Measurements from ENCODE around the gene VPS35L.

Gene VPS35L, protein sequence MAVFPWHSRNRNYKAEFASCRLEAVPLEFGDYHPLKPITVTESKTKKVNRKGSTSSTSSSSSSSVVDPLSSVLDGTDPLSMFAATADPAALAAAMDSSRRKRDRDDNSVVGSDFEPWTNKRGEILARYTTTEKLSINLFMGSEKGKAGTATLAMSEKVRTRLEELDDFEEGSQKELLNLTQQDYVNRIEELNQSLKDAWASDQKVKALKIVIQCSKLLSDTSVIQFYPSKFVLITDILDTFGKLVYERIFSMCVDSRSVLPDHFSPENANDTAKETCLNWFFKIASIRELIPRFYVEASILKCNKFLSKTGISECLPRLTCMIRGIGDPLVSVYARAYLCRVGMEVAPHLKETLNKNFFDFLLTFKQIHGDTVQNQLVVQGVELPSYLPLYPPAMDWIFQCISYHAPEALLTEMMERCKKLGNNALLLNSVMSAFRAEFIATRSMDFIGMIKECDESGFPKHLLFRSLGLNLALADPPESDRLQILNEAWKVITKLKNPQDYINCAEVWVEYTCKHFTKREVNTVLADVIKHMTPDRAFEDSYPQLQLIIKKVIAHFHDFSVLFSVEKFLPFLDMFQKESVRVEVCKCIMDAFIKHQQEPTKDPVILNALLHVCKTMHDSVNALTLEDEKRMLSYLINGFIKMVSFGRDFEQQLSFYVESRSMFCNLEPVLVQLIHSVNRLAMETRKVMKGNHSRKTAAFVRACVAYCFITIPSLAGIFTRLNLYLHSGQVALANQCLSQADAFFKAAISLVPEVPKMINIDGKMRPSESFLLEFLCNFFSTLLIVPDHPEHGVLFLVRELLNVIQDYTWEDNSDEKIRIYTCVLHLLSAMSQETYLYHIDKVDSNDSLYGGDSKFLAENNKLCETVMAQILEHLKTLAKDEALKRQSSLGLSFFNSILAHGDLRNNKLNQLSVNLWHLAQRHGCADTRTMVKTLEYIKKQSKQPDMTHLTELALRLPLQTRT

GRCh38 chr16:19555186-19555937 lies at the start of gene VPS35L:
VPS35L (plus strand) TSS chr16:19555703; CDS start chr16:19555730, 27 bp downstream.
- DNase-seq (ENCODE audit: low read depth): peak; percentile 89

DNA sequence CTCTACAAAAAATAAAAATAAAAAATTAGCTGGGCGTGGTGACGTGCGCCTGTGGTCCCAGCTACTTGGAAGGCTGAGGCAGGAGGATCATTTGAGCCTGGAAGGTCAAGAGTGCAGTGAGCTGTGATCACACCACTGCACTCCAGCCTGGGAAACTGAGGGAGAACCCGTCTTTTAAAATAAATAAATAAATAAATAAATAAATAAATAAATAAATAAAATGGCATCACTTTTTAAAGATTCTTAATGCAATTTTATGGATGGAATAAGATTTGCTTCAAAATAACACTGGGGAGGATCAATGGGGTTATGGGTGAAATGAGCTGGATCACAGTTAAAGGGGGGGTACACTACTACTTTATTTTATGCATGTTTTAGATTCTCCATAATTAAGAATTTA lies 48.5 kb upstream of the VPS35L start:
- DNase-seq (ENCODE audit: low read depth): no peak

GRCh38 chr16:19507867-19508266 lies 47.6 kb upstream of the VPS35L start:
- no peak for DNase-seq (ENCODE audit: low read depth)

DNA sequence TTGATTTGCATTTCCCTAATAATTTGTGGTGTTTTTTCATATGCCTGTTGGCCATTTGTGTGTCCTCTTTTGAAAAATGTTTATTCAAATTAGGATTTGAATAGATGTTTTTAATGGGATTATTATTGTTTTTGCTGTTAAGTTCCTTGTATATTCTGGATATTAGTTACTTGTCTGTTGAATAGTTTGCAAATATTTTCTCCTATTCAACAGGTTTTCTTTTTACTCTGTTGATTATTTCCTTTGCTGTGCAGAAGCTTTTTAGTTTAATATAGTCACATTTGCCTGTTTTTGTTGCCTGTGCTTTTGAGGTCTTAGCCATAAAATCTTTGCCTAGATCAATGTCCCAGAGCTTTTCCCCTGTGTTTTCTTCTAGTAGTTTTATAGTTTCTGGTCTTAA lies 43.2 kb upstream of the VPS35L start:
- DNase-seq (ENCODE audit: low read depth): no peak

DNA sequence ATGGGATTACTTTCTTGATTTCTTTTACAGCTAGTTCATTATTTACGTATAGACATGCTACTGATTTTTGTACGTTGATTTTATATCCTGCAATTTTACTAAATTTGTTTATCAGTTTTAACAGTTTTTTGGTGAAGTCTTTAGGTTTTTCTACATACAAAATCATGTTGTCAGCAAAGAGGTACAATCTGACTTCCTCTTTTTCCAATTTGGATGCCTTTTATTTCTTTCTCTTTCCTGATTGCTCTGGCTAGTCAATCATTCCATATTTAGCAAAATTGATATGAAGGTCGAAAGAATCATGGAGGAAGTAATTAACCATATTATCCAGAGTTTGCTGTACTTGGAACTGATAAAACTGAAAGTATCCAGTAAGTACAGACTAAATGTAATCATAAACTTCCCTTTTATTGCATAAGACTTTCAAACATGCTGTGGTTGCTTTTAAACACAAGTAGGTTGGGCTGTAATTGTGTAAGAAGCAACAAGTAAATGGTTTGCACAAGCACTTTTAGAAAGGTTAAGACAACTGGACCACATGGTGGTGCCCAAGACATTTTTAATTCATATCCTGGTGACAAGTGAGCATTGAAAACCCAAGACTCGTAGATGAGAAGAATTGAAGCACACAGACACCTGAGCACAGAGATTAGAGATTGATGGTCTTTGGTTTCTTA lies 42.0 kb upstream of the VPS35L start:
- DNase-seq (ENCODE audit: low read depth): no peak

DNA sequence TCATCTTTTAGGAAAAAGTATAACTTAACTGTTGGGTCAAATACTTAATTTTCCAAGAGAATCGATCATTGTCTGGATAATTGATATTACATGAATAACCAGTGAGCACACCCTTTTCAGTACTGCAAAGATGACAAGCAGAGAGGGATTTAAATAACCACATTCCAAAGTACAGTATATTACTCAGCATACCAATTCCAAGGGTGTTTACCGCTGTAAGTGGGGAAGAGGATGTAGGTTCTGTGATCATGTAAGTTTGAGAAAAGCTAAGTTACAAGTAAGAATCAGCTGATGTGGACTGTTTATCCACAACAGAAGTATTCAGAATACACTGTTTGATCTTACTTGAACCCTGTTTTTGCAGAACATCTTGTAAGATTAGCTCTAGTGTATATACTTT lies 39.7 kb upstream of the VPS35L start:
- DNase-seq (ENCODE audit: low read depth): no peak

DNA sequence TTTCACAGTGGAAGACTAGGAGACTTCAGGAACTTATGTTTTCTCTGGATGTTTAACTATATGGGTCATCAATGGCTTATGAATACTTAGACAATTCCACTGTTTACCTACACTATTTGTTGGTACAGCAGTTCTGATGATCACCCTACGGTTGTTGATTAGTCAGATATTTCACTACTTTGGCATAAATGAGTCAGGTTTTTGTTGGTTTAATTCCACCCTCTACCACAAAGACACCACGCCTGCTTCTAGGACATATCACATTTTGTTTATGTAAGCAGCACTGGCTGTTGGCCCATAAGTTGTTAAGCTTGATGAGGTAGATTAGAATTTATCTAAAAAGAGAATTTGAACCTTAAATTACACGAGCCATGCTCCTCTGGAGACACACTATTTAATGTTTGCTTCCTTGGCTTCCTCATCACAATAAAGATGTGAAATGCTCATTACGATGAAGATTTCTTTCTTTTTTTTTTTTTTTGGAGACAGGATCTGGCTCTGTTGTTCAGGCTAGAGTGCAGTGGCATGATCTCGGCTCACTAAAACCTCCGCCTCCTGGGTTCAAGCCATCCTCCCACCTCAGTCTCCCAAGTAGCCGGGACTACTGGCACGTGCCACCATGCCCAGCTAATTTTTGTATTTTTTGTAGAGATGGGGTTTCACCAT lies 37.9 kb upstream of the VPS35L start:
- DNase-seq (ENCODE audit: low read depth): no peak

DNA sequence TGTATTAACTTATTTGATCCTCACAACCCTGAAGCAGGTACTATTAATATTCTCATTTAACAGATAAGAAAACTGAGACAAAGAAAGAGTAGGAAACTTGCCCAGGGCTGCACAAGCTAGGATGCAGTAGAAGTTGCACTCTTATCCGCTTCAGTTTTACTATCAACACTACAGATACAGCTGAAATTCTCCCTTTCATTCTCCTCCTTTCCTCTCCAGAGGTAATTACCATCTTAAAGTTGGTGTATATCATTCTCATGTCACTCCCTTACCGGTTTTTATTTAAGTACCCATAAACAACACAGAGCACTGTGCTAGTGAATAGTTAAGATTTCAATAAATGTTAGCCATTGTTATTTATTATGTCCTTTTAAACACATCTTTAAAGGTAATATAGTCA lies 37.1 kb upstream of the VPS35L start:
- DNase-seq (ENCODE audit: low read depth): no peak

DNA sequence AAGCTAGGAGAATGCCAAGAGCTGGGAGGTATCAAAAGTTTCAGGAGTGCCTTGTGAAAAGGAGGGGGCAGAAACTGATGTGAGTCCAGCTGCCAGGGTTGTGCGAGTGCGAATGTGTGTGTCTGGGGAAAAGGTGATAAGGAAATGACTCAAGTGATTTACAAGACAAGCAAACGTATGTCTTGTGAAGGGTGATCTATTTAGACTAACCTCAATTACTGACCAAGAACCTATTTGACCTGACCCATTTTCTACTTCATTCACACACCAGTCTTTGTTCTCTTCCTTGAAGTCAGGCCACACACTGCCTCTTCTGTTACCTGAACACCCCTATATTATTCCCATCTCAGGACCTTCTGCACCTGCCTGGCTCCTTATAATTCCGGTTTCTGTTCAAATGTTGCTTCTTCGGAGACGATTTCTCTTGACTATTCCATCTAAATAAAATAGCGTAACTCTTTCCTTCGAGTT lies 34.6 kb upstream of the VPS35L start:
- DNase-seq (ENCODE audit: low read depth): no peak

- DNase-seq (ENCODE audit: low read depth): peak; percentile 93
These were observed 33.8 kb upstream of the VPS35L start, which contains the start of gene GDE1 for GRCh38 chr16:19521471-19522396. GDE1 (minus strand) TSS chr16:19522098; CDS start chr16:19521964, 134 bp downstream.

DNA sequence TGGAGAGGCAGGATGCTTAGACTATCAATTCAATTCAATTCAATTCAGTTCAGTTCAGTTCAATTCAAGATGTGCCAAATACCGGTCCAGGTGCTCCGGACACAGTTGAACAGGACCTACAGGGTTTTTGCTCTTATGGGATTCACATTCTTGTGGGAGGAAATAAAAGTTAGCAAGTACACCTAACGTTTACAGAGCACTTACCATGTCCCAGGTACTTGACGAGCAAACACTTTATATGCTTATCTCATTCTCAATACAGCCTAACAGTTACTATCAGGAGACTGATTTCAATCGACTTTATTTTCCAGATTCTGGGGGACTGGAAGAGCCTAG lies 33.1 kb upstream of the VPS35L start:
- DNase-seq (ENCODE audit: low read depth): no peak

GRCh38 chr16:19522760-19523159 lies 32.7 kb upstream of the VPS35L start:
- DNase-seq (ENCODE audit: low read depth): no peak

GRCh38 chr16:19523184-19523558 lies 32.3 kb upstream of the VPS35L start:
- no peak for DNase-seq (ENCODE audit: low read depth)

DNA sequence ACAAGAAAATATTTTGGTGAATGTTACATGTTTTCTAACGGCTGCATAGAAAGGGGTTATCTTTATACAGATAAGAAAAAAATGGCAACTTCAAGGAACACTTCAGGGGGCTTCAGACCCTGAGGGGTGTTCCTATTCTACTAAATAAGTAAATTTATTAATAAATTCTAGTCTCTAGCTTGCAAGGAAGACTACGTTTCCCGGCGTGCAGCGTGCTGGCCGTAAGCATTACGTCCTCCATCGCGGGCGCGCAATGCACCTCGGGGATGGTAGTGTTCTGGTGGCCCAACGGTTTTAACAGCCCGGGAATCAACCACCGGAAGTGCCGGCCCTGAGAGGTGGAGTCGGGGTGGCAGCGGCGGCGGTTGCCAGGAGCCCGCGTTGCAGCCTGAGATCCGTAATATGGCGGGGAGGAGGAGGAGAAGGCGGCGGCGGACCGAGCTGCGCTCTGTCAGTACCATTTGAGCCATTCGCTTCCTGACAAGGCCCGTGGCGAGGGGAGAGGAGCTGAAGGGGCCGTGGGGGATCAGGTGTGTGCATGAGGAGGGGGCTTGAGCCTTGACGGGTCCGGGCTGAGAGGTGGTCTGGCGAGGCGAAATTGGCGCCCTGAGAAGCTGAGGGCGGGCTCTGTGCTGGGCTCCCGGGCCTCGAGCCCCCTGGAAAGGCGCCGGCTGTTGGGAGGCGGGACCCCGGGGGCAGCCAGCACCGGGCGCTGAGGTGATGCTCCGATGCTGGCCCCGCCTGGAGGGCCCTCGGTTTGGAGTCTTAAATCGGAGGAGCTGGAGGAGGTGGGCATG lies 31.7 kb upstream of the VPS35L start, which contains the start of gene CCP110:
TSS of gene CCP110 (plus strand) at position 384 of the 797 bp plus-strand sequence. CDS start 3,940 bp downstream, outside the sequence.
- peak; percentile 93 for DNase-seq (ENCODE audit: low read depth)

DNA sequence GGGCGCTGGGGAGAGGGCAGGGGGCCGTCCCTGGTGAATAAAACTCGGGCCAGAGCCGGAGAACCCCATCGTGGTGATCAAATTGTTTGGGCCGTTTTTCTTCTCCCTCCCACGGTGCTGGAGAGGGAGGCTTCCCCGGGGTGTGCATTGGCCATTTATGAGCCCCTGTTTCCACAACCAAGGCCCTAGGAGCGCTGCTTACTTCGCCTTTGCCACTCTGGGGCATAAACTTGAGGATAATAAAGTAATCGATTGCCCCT lies 31.2 kb upstream of the VPS35L start:
- no peak for DNase-seq (ENCODE audit: low read depth)

DNA sequence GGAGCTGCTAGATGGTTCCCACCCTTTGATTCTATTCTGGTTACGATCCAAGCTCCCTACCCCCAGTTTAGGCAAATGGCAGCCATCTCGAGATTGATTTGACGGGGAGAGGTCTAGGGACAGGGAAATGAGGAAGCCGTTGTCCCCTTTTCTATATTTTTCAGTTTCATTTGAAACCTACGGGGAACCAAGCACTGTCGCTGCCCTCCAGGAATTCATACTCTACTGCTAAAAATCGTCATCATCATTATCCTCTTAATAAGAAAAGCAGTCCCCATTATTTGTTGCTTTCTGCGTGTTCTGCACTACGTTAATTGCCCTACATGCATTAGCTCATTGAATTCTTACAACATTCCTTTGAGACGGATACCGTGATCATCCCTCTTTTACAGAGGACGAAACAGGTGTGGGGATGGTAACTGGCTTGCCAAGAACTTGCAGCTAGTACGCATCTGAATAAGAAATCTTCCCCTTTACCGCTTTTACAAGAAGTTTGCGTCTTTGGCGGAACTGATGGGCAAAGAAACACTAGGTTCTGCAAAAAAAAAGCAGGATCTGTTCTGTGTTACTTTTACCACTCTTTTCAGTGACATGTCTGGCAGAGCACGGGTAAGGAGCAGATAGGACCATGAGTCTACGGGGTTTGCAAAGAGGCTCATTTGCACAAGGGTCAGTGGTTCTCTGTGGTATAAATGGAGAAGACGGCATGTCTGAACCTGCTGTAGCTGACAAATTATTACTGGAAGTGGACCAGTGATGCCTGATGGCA lies 30.7 kb upstream of the VPS35L start:
- no peak for DNase-seq (ENCODE audit: low read depth)

DNA sequence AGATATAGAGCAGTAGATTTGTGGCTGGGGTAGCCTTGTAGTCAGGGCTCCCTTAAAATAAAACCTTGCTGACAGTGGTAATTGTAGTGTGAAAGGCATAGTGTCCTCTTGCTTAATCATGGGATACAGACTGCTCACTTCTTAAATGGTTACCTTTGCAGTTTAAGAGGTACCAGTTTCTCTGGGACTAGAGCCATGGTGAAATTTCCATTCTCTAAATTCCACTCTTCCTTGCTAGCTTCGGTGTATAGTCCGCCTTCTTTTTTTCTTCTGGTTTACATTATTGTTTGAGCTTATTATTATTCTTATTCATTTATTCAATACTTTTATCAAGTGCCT lies 30.1 kb upstream of the VPS35L start:
- no peak for DNase-seq (ENCODE audit: low read depth)

DNA sequence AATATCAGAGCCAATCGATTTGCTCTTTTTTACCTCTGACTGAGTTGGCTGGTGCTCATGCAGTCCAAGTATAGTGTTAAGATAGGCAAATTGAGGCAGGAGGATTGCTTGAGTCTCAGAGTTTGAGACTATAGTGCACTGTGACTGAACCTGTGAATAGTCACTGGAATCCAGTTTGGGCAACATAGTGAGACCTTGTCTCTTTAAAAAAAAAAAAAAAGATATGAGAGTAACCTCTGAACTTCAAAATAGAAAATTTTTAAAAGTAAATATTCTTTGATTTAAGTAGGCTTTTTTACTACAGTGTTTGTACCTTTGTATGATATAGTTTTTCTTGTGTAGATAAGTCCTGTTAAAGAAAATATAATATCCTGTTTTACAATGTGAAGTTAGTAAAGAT lies 28.3 kb upstream of the VPS35L start:
- DNase-seq (ENCODE audit: low read depth): no peak

DNA sequence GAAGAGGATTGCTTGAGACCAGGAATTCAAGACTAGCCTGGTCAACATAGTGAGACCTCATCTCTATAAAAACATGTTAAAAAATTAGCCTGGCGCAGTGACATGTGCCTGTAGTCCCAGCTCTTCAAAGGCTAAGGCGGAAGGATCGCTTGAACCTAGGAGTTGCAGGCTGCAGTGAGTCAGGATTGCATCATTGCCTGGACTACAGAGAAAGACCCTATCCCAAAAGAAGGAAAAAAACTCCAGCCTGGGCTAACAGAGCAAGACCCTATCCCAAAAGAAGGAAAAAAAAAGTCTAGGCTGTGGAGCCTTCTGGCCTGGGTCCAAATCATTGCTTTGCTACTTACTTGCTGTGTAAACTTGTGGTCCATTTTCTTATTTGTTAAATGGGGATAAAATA lies 26.8 kb upstream of the VPS35L start:
- DNase-seq (ENCODE audit: low read depth): no peak

Measured in stimulated activated CD8-positive, alpha-beta memory T cell treated with anti-CD3 and anti-CD28 coated beads, Interleukin-12 subunit alpha, Interleukin-12 subunit beta, amount 100 ng/mL, for 1 hour (primary cell).